CD4-positive, alpha-beta T cell treated with Interleukin-4 for 4 hours (primary cell): ENCODE data around the gene E4F1.
"Not testable (repeated sequence)": the region's sequence is repeated elsewhere in the genome, so short reads cannot be mapped to it uniquely, and the experiment has no call there.

Source experiments
- DNase-seq: peaks from one replicate; pipeline ENCODE4 v3.0.0-alpha.2; 2020

E4F1 gene

DNA sequence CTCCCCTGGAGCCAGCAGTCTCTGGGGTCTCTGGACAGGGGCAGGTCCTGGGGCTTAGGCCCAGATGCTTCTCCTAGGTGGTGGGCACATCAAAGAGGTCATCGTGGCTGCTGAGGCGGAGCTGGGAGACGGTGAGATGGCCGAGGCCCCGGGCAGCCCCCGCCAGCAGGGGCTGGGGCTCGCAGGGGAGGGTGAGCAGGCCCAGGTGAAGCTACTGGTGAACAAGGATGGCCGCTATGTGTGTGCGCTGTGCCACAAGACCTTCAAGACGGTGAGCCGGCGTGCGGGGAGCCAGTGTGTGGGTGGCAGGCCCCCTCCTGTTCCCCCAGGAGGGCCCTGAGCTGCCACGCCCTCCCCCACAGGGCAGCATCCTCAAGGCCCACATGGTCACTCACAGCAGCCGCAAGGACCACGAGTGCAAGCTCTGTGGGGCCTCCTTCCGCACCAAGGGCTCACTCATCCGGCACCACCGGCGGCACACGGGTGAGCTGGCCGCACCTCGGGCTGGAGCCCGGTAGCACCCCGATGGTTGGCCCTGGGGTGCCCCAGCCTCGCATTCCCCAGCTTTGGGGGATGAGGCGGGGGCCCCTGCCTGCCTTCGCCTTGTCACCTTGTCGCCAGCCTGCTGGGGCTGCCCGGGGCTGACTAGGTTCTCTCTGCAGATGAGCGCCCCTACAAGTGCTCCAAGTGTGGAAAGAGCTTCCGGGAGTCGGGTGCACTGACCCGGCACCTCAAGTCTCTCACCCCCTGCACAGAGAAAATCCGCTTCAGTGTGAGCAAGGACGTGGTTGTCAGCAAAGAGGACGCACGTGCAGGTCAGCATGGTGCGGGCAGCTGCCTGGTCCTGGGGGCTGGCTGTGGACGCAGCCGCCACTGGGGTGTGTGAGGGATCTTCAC, 9.0 kb downstream of the E4F1 start:
- DNase-seq, result no peak

DNA sequence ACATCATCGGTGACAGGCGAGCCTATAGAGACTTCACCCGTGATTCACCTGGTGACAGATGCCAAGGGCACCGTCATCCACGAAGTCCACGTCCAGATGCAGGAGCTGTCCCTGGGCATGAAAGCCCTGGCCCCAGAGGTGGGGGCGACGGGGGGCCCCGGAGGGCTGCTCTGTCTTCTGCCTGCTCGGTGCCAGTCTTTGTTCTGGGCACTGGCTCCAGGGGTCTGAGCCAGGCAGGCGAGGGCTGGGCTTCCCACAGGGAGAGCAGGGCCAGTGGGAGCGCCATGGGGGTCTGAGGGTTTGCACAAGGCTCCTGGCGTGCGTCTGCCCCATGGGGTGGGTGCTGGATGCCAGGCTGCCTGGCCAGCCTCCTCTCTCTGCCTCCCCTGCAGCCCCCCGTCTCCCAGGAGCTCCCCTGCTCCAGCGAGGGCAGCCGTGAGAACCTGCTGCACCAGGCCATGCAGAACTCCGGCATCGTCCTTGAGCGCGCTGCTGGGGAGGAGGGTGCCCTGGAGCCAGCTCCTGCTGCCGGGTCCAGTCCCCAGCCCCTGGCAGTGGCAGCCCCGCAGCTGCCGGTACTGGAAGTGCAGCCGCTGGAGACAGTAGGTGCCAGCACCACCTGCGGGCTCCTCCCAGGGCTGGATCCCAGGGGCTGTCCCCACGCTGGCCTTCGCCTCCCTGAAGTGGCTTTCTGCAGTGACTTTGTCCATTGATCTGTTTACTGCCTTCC, 9.8 kb downstream of the E4F1 start:
- DNase-seq, result no peak

- DNase-seq, result no peak
Observed at GRCh38 chr16:2233872-2234812, 10.8 kb downstream of the E4F1 start.

DNA sequence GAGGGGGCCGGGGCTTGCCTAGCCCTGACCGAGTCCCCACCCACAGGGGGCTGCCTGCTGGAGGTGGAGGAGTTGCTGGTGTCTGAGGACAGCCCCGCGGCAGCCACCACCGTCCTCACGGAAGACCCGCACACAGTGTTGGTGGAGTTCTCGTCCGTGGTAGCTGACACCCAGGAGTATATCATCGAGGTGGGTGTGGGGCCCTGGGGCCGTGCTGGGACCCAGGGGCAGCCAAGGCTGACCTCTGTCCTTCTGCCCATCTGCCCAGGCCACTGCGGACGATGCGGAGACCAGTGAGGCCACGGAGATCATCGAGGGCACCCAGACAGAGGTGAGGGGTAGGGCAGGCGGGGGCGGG, 11.4 kb downstream of the E4F1 start:
- DNase-seq, result no peak

GRCh38 chr16:2235234-2235651, 11.9 kb downstream of the E4F1 start:
- no peak for DNase-seq

- DNase-seq, result no peak
Observed at GRCh38 chr16:2235695-2236336, 12.4 kb downstream of the E4F1 start.

DNA sequence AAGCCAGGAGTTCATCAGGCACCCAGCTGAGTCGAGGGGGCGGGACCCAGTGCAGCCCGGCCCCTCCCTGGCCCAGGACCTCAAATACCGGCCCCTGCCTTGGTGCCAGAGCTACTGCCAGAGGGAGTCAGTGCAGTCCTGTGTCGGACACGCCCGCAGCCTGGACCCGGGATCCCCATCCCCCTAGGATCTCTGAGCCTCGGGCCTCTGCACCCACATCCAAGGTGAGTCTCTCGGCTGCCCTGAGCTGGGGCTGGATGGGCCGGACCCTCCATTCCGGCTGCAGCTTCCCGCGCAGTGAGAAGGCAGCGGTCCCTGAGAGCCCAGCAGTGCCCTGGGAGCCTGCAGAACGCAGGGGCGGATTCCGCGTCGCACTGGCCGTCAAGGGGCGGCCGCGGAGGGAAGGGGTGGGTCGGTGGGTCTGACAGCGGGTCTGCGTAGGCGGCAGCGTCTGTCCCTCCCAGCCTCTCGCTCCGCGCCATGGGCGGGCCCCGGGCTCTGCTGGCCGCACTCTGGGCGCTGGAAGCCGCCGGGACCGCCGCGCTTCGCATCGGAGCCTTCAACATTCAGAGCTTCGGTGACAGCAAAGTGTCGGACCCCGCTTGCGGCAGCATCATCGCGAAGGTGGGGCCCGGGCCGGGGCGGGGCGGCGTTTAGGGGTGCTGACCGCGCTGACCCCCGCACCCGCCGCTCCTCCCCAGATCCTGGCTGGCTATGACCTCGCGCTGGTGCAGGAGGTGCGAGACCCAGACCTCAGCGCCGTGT, 13.1 kb downstream of the E4F1 start, which contains the start of gene DNASE1L2:
TSS of gene DNASE1L2 (plus strand) at position 108 of the 765 bp plus-strand sequence. CDS start at position 481, 373 bp downstream.
- DNase-seq, result no peak

- no peak for DNase-seq
Observed at GRCh38 chr16:2237102-2237482, 13.7 kb downstream of the E4F1 start.

DNA sequence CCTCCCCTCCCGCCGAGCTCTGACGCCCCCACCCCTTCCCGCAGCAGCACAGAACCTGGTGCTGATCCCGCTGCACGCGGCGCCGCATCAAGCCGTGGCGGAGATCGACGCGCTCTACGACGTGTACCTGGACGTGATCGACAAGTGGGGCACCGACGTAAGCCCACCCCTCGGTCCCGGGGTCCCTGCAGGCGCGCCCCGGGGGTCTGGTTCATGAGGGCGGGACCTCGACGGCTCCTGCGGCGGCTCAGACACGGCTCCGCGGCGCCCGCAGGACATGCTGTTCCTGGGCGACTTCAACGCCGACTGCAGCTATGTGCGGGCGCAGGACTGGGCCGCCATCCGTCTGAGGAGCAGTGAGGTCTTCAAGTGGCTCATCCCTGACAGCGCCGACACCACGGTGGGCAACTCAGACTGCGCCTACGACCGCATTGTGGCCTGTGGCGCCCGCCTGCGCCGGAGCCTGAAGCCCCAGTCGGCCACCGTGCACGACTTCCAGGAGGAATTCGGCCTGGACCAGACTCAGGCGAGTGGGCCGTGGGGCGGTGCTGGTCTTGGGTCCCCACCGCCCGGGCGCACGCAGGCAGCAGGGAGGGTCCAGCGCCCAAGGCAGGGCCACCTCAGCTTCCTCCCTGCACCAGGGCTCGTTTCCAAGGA, 14.2 kb downstream of the E4F1 start:
- DNase-seq, result no peak

DNA sequence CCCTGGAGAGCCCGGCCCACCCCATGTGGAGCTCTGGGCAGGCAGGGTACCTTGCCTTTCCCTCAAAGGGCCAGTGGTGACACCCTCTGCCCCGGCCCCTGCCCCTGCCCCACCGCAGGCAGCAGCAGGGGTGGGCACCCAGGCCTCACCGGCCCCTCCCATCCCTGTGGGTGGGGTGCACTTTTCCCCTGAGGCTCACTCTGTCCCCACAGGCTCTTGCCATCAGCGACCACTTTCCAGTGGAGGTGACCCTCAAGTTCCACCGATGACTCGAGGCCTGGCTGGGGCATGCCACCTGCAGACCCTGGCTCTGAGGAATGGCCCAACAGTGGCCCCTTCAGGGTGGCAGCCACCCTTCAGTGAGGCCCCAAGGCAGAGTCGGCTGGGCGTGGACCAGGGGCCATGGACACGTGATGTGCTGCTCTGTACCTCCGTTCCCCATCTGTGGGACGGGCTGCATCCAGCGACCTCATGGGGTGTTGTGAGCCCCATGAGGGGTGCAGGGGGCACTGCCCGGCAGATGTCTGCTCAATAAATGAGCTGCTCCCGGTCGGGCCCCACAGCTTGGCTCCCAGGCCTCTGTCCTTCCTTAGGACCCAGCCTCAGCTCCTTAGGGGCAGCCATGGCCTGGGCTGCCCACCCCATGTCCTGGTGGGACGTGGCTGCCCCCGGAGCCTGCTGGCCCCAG, 14.9 kb downstream of the E4F1 start:
- no peak for DNase-seq

GRCh38 chr16:2238838-2239675, 15.7 kb downstream of the E4F1 start:
- DNase-seq, result no peak

DNA sequence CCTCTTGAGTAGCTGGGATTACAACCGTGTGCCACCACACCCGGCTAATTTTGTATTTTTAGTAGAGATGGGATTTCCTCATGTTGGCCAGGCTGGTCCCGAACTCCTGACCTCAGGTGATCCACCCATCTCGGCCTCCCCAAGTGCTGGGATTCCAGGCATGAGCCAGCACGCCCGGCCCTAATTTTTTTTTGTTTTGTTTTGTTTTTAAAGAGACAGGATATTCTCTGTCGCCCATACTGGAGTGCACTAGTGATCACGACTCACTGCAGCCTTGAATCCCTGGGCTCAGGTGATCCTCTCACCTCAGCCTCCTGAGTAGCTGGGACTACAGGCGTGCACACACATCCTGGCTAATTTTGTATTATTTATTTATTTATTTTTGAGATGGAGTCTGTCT, 16.9 kb downstream of the E4F1 start:
- not testable (repeated sequence) for DNase-seq

DNA sequence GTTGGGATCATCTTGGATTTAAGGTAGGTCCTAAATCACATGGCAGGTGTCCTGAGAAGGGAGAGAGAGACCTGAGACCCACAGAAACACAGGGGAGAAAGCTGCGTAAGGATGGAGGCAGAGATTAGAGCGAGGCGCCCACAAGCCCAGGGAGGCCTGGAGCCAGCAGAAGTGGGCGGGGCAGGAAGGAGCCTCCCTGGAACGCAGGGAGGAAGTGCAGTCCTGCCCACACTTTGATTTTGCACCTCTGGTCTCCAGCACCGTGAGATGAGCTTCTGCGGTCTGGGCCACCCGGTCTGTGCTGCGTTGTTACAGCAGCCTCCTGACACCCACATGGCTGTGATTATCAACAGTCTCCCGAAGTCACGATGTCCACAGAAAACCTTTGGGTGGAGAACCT, 19.2 kb downstream of the E4F1 start:
- DNase-seq, result no peak

GRCh38 chr16:2243031-2243528, 19.7 kb downstream of the E4F1 start:
- no peak for DNase-seq

- no peak for DNase-seq
Observed at GRCh38 chr16:2243781-2244180, 20.4 kb downstream of the E4F1 start.

DNA sequence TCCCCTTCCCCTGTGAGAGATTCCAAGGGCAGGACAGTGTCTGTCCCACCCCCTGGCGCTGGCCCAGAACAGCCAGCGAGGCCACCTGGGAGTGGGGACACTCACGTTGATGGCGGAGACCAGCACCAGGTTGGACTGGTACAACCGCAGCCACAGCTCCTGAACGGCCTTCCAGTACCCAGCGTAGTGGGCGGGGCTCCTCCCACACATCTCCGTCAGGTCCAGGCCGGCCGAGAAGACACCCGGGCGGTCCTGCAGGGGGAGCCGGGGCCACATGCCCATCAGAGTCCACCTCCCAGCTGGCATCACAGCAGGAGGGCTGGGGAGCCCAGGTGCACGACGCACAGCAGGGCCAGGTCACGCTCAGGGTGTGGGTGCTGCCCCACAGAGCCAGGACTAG, 20.9 kb downstream of the E4F1 start:
- DNase-seq, result no peak

DNA sequence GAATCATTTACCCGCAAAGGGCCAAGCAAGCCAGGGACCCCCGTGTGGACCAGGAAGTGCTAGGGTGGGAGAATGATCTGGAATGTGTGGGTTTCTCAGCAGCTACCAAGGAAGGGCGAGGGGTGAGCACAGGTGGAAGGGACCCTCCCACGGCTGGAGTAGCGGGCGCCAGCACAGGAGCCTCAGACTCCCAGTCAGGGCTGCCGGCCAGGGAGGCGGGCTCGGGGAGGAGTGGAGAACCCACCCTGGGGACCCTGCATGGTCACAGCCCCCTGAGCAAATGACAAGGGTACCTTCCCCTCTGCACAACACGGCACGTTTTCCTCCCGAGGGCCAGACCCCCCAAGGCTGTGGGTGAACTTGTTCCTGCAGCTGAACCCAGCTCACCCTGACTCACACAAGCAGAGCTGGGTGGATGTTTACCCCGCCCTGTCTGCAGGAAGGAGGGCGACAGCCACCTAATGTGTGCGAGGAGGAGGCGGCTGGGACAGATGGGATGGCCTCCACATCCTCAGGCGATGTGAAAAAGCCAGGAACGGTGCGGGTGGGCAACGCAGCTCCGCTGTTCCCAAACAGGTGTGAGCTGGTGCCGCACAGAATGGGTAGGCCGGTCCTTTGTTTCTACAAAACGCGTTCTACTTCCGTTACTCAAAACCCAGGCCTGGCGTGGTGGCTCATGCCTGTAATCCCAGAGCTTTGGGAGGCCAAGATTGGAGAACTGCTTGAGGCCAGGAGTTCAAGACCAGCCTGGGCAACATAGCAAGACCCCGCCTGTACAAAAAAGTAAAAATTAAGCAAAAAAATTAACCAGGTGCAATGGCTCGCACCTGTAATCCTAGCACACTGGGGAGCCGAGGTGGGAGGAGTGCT, 21.8 kb downstream of the E4F1 start:
- DNase-seq, result no peak

GRCh38 chr16:2246301-2246885, 23.0 kb downstream of the E4F1 start:
- no peak for DNase-seq
